Neural progenitor cell (in vitro differentiated cells): ENCODE results near the gene MAP3K4. TPM values are rescaled to one million over a fixed set of nuclear protein-coding genes. Genes with fewer than 3 reads are reported as not detected.

ENCODE experiments used
- DNase-seq: peaks from one replicate; pipeline ENCODE4 v3.0.0-alpha.2; 2016; ENCODE audit warnings: low spot score
- H2AFZ ChIP-seq: fragments of 200-600 bp; sonication (generic); replicated peaks from 2 replicates; pipeline ENCODE4 v1.6.1; 2016; ENCODE audit warnings: antibody characterized with exemption
- H3F3A ChIP-seq: fragments of 200-600 bp; sonication (generic); 2 replicates; pipeline ENCODE4 v1.6.1; 2016; ENCODE audit warnings: antibody characterized with exemption, low read depth
- H3K27ac ChIP-seq: fragments of 200-600 bp; sonication (generic); 2 replicates; pipeline ENCODE4 v1.5.1; 2016; ENCODE audit warnings: mild to moderate bottlenecking
- H3K27me3 ChIP-seq: fragments of 200-600 bp; sonication (generic); 2 replicates; pipeline ENCODE4 v1.6.1; 2016; ENCODE audit warnings: mild to moderate bottlenecking, moderate library complexity
- H3K36me3 ChIP-seq: fragments of 200-600 bp; sonication (generic); 2 replicates; pipeline ENCODE4 v1.5.1; 2016
- H3K4me1 ChIP-seq: fragments of 200-600 bp; sonication (generic); 2 replicates; pipeline ENCODE4 v1.6.1; 2016; ENCODE audit warnings: mixed run types
- H3K4me2 ChIP-seq: fragments of 200-600 bp; sonication (generic); 2 replicates; pipeline ENCODE4 v1.6.1; 2016
- H3K4me3 ChIP-seq: fragments of 200-600 bp; sonication (generic); 2 replicates; pipeline ENCODE4 v1.5.1; 2016
- H3K79me2 ChIP-seq: fragments of 200-600 bp; sonication (generic); 2 replicates; pipeline ENCODE4 v1.6.1; 2016; ENCODE audit warnings: low read depth
- H3K9ac ChIP-seq: fragments of 200-600 bp; sonication (generic); 2 replicates; pipeline ENCODE4 v1.6.1; 2016
- H3K9me3 ChIP-seq: fragments of 200-600 bp; sonication (generic); 2 replicates; pipeline ENCODE4 v1.5.1; 2016; ENCODE audit warnings: low read depth
- H4K20me1 ChIP-seq: fragments of 200-600 bp; sonication (generic); 2 replicates; pipeline ENCODE4 v1.6.1; 2016; ENCODE audit warnings: low read depth
- H3K27ac Mint-ChIP-seq: 3 replicates; pipeline ENCODE4 v1.8.0; 2021; ENCODE audit warnings: mixed read lengths
- H3K27me3 Mint-ChIP-seq: 2 replicates; pipeline ENCODE4 v1.8.0; 2022; ENCODE audit warnings: low read depth, mild to moderate bottlenecking, inconsistent platforms, moderate library complexity, mixed read lengths; ENCODE audit not compliant: insufficient read depth
- H3K36me3 Mint-ChIP-seq: 3 replicates; pipeline ENCODE4 v1.8.0; 2021; ENCODE audit warnings: mixed read lengths
- H3K4me1 Mint-ChIP-seq: 3 replicates; pipeline ENCODE4 v1.8.0; 2021; ENCODE audit warnings: mixed read lengths
- H3K4me3 Mint-ChIP-seq: 3 replicates; pipeline ENCODE4 v1.8.0; 2021; ENCODE audit warnings: mild to moderate bottlenecking, moderate library complexity, mixed read lengths
- H3K9me3 Mint-ChIP-seq: 3 replicates; pipeline ENCODE4 v1.8.0; 2020; ENCODE audit warnings: mixed read lengths
- EZH2 ChIP-seq: fragments of 200-600 bp; sonication (generic); IDR thresholded peaks from 2 replicates; pipeline ENCODE4 v1.6.1; 2017; ENCODE audit warnings: antibody characterized with exemption, mild to moderate bottlenecking, moderate library complexity
- EZH2phosphoT487 ChIP-seq: fragments of 200-600 bp; sonication (generic); IDR thresholded peaks from 2 replicates; pipeline ENCODE4 v1.6.1; 2017; ENCODE audit warnings: antibody characterized with exemption
- total RNA-seq: library from RNA; depleted of rRNA; stranded (reverse); fragments of >200 nt; gene quantifications from 2 replicates; pipeline ENCODE4 v1.2.3, GENCODE V29; 2015; ENCODE audit warnings: low replicate concordance
- TF ChIP-seq, protein P1 (sequence below): fragments of 200-600 bp; sonication (generic); IDR thresholded peaks from 2 replicates; pipeline ENCODE4 v1.5.1; 2017; ENCODE audit warnings: antibody characterized with exemption, mild to moderate bottlenecking

Gene MAP3K4
- total RNA-seq, 1 donor from 2014 or later: 59.6 TPM

DNA sequence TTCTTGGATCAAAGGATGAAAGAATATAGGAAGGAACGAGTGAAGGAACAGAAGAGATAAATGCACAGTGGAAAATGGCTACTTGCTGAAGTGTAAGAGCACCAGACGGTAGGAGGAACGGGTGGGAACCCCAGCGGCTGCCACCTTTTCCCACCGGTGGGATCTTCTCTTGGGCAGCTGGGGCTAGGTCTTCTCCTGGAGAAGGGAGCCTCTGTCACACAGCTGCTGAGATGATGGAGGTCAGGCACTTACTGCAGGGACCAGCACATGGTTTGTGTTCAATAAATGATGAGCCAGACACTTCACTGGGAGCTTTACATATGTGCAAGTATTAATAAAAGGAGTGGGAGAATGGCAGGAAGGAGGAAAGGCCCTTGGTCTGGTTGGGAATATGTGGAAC is 158.6 kb downstream of the MAP3K4 start:
- H3K9me3 ChIP-seq: no peaks in the 10 kb centered on the region
- H3F3A ChIP-seq: no peaks in the 10 kb centered on the region
- Mint-ChIP-seq H3K27me3 (no peaks in the 10 kb centered on the region), H3K27ac (no peak overlapping the region), H3K4me3 (no peak overlapping the region), H3K36me3 (peaks cover 36% of the 10 kb centered on the region), H3K4me1 (no peaks in the 10 kb centered on the region), H3K9me3 (no peaks in the 10 kb centered on the region)
- no peaks in the 10 kb centered on the region for H3K4me1 ChIP-seq
- no peak overlapping the region for H2AFZ ChIP-seq
- no peak overlapping the region for H3K4me2 ChIP-seq
- no peak overlapping the region for H3K4me3 ChIP-seq
- no peaks in the 10 kb centered on the region for H4K20me1 ChIP-seq
- TF ChIP-seq, protein P1, sequence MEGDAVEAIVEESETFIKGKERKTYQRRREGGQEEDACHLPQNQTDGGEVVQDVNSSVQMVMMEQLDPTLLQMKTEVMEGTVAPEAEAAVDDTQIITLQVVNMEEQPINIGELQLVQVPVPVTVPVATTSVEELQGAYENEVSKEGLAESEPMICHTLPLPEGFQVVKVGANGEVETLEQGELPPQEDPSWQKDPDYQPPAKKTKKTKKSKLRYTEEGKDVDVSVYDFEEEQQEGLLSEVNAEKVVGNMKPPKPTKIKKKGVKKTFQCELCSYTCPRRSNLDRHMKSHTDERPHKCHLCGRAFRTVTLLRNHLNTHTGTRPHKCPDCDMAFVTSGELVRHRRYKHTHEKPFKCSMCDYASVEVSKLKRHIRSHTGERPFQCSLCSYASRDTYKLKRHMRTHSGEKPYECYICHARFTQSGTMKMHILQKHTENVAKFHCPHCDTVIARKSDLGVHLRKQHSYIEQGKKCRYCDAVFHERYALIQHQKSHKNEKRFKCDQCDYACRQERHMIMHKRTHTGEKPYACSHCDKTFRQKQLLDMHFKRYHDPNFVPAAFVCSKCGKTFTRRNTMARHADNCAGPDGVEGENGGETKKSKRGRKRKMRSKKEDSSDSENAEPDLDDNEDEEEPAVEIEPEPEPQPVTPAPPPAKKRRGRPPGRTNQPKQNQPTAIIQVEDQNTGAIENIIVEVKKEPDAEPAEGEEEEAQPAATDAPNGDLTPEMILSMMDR: no peak
- TF ChIP-seq EZH2phosphoT487 (no peak), EZH2 (no peak)
- no peak overlapping the region for H3K27ac ChIP-seq
- H3K9ac ChIP-seq: no peak overlapping the region
- H3K79me2 ChIP-seq: no peaks in the 10 kb centered on the region
- H3K27me3 ChIP-seq: no peaks in the 10 kb centered on the region
- H3K36me3 ChIP-seq: no peaks in the 10 kb centered on the region
- no peak for DNase-seq

DNA sequence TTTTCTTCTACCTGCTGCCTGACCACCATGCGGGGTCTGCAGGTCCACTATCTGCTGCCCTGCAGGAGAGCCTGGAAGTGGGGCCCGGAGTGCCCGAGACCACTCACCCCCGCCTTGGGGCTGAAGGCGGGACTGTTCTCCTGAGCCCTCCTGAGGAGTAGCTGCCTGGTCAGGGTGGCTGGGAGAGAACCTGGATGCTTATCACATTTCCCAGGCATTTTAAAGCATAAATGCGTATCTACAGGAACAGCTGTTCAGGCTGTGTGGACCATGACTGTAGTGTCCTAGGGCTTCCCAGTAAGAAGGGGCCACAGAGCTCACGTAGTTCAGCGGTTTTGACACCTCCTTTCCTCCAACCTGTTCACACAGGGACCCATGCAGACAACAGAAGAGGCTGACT is 159.0 kb downstream of the MAP3K4 start:
- TF ChIP-seq, protein P1: no peak
- TF ChIP-seq EZH2 (no peak), EZH2phosphoT487 (no peak)
- no peaks in the 10 kb centered on the region for H3F3A ChIP-seq
- H3K36me3 Mint-ChIP-seq: peaks cover 40% of the 10 kb centered on the region
- no peaks in the 10 kb centered on the region for H3K4me1 ChIP-seq
- H3K27ac ChIP-seq: no peak overlapping the region
- H4K20me1 ChIP-seq: no peaks in the 10 kb centered on the region
- DNase-seq: no peak
- no peaks in the 10 kb centered on the region for H3K36me3 ChIP-seq
- no peak overlapping the region for H3K27ac Mint-ChIP-seq
- H3K4me1 Mint-ChIP-seq: no peaks in the 10 kb centered on the region
- H3K9me3 ChIP-seq: no peaks in the 10 kb centered on the region
- H2AFZ ChIP-seq: no peak overlapping the region
- H3K9ac ChIP-seq: no peak overlapping the region
- no peak overlapping the region for H3K4me3 ChIP-seq
- H3K9me3 Mint-ChIP-seq: no peaks in the 10 kb centered on the region
- no peak overlapping the region for H3K4me2 ChIP-seq
- H3K27me3 Mint-ChIP-seq: no peaks in the 10 kb centered on the region
- no peaks in the 10 kb centered on the region for H3K79me2 ChIP-seq
- no peaks in the 10 kb centered on the region for H3K27me3 ChIP-seq
- H3K4me3 Mint-ChIP-seq: no peak overlapping the region

DNA sequence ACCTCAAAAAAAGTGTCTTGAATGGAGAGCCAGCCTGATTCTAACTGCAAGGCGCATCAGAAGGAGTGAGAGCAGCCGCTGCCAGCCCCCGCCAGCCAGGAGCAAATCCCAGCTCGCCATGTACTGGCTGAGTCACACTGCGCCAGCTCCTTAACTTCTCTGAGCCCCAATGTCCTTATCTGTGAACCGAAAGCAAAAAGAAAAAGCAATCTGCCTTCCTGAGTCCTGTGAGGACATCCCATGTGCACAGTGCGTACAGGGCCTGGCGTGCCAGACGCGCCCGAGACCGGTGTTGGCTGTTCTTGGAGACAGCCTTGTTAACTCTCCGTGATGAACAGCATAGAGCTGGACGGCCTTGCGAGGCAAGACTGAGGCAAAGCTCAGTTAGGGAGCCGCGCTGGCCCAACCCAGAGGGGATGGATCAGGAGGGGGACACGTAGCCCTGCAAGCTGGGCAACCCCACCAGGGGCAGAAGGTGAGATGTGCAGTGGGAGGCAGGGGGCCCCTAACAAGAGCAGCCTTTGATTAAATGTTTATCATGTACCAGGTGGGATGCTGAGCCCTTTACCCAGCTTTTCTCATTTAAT is 159.6 kb downstream of the MAP3K4 start:
- Histone ChIP-seq H3K36me3 (no peaks in the 10 kb centered on the region), H3K4me3 (no peak overlapping the region), H3K9ac (no peak overlapping the region), H3K79me2 (no peaks in the 10 kb centered on the region), H3K4me1 (no peaks in the 10 kb centered on the region), H3F3A (no peaks in the 10 kb centered on the region), H2AFZ (no peak overlapping the region), H3K27ac (no peak overlapping the region), H4K20me1 (no peaks in the 10 kb centered on the region), H3K9me3 (no peaks in the 10 kb centered on the region), H3K27me3 (no peaks in the 10 kb centered on the region), H3K4me2 (no peak overlapping the region)
- Mint-ChIP-seq H3K27me3 (no peaks in the 10 kb centered on the region), H3K4me3 (no peak overlapping the region), H3K27ac (no peak overlapping the region), H3K4me1 (no peaks in the 10 kb centered on the region), H3K36me3 (peaks cover 40% of the 10 kb centered on the region), H3K9me3 (no peaks in the 10 kb centered on the region)
- no peak for TF ChIP-seq EZH2phosphoT487
- TF ChIP-seq EZH2: no peak
- TF ChIP-seq, protein P1: no peak
- no peak for DNase-seq
